Subcutaneous adipose tissue (tissue), 4 donors: ENCODE results near the gene CARD9. TPM values are rescaled to one million over a fixed set of nuclear protein-coding genes. Genes with fewer than 3 reads are reported as not detected.

Experiments
- total RNA-seq, 4 donors: library from RNA; depleted of rRNA; stranded (reverse); fragments of >200 nt; gene quantifications; one replicate each; pipeline ENCODE4 v1.1.0, GENCODE V29; 2016
- TF ChIP-seq, protein P1 (sequence below): fragments of 450-650 bp; IDR thresholded peaks from one replicate; pipeline ENCODE4 v1.5.1; 2016; ENCODE audit warnings: low read depth, mild to moderate bottlenecking, control low read depth, antibody characterized with exemption, moderate library complexity

CARD9 gene
- total RNA-seq, 4 donors from 2014 or later, result 0.75 to 6.5 (median 3.3) TPM

DNA sequence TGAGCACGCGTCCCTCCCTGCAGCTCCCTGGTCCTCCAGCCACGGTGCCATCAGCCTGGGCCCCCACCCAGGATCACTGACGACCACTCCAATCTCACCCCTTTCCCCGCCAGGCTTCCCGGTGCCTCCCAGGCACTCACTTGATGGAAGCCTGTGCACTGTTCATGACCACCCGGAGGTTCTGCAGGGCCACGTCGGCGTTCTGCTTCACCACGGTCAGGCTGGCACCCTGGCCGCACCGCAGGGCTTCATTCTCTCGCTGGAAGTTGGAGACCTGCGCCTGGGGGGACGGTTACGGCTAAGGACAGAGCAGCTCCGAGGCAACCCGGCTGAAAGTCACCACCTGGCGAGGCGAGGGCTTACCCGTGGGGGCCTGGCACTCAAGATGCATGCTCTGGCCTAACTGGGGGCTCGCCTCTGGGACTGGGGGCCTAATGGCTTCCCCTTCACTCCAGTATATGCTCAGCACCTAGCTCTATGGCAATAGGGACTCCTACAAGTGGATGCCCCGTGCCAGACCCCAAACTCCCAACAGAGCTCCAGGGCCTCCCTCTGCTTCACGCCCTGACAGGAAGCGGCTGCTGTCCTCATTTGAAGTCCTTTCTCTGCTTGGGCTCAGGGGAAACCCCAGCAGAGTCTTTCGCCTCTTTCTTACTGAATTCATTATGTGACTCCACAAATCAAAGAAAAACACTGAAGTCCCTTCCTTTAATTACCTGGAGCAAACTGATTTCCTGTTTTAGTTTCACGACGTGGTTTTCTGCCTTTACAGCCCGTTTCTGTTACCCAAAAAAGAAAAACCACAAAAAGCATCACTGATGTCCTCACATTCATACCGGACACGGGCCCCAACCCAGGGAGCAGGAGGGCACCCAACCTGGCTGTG, 30.7 kb upstream of the CARD9 start:
- TF ChIP-seq, protein P1, sequence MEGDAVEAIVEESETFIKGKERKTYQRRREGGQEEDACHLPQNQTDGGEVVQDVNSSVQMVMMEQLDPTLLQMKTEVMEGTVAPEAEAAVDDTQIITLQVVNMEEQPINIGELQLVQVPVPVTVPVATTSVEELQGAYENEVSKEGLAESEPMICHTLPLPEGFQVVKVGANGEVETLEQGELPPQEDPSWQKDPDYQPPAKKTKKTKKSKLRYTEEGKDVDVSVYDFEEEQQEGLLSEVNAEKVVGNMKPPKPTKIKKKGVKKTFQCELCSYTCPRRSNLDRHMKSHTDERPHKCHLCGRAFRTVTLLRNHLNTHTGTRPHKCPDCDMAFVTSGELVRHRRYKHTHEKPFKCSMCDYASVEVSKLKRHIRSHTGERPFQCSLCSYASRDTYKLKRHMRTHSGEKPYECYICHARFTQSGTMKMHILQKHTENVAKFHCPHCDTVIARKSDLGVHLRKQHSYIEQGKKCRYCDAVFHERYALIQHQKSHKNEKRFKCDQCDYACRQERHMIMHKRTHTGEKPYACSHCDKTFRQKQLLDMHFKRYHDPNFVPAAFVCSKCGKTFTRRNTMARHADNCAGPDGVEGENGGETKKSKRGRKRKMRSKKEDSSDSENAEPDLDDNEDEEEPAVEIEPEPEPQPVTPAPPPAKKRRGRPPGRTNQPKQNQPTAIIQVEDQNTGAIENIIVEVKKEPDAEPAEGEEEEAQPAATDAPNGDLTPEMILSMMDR, result no peak

DNA sequence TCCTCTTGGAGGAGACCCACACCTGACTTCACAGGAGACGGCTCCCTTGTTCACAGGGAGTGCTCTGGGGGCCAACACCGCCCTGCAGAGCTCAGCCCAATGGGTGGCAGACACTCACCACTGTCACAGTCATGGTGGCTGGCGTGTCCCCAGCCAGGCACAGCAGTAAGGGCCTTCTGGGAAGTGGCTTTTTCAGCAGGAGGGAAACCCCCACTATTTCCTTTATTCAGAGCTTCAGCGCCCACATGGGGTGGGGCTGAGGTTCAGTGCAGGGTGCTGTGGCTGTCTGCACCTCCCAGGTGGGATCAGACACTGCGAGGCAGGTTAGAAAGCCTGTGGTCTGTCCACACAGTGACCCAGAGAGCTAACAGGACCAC, 30.1 kb upstream of the CARD9 start:
- TF ChIP-seq, protein P1, result no peak

DNA sequence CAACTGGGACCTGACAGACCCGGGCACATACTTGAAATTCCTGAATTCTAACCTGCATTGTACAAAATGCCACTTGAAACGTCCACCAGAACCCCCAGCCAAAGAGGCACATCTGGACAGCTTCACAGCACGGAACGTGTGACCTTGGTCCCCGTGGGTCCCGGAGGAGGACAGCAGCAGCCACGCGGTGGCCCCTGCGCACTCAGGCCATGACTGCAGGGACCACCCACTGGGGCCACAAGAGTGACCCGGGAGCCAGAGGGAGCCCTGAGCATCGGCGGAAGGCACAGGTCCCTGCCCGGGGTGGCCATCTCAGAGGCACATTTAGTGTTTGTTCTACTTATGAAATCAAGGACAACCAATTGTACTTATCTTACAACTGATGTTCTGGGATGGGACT, 28.6 kb upstream of the CARD9 start:
- TF ChIP-seq, protein P1, result no peak

DNA sequence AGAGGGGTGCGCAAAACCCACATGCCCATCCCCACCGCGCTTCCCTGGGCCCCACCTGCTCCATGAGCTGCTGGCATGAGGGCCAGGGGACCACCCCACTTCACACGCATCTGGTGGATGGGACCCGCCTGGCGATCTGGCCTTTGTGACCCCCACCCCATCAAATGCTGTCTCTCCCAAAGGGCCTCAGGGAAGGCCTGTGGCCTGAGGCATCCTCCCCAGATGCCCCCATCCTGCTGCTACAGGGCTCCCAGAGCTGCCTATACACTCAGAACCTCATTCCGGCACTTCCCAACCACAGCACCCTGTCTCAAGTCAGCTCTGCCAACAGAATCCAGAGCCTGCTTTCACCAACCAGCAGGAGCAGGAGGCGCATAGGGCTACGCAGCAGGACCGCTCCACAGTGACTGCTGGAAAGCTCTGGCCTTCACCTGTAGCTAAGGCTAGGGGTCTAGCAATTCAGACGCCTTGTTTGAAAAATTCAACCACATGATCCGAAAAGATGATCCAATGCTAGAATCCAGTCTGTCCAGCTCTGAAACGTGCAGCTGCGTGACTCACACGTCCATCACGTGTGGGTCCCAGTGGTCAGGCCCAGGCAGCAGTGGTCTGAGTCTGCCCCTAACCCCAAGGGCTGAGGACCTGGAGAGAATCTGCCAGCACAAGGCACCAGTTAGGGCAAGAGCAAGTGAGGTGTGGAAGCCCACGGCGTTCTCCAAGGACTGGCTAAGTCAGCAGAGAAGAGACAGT, 27.9 kb upstream of the CARD9 start:
- TF ChIP-seq, protein P1, result no peak

DNA sequence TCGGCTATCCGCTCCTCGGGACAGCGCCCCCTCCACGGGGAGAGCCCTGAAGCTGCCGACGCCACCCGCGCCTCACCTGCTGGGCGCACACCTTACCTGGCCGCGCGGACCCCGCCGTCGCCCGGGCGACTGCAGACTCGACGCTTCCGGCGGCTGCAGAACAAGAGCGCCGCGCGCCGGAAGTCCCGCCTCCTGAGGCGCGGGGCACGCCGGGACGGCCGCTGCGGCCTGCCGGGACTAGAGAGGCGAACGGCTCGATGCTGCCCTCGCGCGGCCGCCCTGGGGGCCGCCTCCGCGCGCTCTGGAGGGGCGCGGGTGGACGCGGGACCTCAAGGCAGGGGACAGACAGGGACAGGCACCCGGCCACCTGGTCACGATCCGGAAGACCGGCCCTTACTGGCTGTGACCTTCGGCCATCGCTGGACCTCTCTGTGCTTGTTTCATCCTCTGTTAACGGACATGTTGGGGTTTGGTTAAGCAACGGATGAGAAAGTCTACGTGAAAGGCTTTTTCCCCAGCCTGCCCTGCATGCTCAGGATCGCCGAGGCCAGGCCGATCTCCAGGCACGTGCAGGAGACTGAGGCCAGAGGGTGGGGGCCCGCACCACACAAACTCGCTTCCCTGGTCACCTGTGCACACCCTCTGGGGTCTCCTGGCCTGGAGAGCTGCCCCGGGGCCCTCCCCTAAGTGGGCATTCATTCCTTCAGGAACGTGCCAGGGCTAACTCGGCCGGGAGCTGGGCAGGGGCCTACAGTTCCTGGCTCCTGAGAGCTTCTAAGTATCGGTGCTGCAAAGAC, 26.8 kb upstream of the CARD9 start, which contains the start of gene SNAPC4:
SNAPC4 (minus strand) TSS at position 133 of the 797 bp plus-strand sequence. CDS start 1,742 bp downstream, outside the sequence.
- TF ChIP-seq, protein P1, result no peak

DNA sequence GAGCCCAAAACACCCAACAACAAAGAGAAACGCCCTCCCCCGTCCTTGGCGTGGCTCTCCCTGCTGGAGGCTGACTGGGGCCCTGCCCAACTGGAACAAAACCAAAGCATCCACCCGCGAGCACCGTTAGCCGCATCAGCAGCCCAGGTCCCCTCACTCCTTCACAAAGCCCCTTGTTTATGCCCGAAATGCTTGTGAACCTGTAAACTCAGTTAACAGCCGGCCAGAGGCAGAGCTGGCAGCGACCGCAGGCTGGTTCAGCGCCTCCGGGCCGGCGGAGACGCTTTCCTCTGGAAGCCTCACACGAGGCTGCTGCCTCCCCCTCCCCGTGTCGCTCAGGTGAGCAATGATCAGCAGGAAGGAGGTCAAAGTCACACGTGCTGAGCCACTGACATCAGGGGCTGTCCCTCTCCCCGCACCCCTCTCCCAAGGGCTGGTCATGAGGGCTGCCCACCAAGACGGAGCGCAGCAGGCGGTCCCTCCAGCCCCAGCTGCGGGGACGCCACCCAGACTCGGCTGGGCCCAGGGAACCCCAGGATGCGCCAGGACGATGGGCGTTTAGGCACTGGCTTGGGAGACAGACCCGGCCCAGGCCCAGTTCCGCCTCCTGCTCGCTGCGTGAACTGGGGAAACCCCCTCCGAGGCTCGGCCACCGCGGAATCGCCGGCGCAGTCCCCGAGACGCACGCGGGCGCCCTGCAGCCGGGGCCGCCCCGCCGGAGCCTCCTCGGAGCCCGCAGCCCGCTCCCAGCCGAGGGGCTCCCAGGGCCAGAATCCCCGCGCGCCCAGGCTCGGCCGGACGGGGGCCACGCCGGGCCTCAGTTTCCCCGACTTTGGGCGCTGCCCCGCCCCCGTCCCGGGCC, 25.9 kb upstream of the CARD9 start:
- TF ChIP-seq, protein P1, result no peak
